Dendritic cell treated with granulocyte-macrophage colony-stimulating factor and Interleukin-4, amounts not matched to agents 40 ng/mL and 50 ng/mL, for 4 days (primary cell): ENCODE results near the gene VEGFD.
A peak's percentile ranks its signal among the peaks of the same experiment; 100 is the strongest.
"Not testable (repeated sequence)": the region's sequence is repeated elsewhere in the genome, so short reads cannot be mapped to it uniquely, and the experiment has no call there.

Source experiments
- H3K27ac Mint-ChIP-seq: one replicate; pipeline ENCODE4 v1.8.0; 2022; ENCODE audit warnings: mild to moderate bottlenecking, mixed read lengths
- H3K27me3 Mint-ChIP-seq: one replicate; pipeline ENCODE4 v1.8.0; 2022; ENCODE audit warnings: mild to moderate bottlenecking, mixed read lengths
- H3K36me3 Mint-ChIP-seq: one replicate; pipeline ENCODE4 v1.8.0; 2022; ENCODE audit warnings: low read depth, mixed read lengths
- H3K4me1 Mint-ChIP-seq: one replicate; pipeline ENCODE4 v1.8.0; 2022; ENCODE audit warnings: low read depth, mixed read lengths
- H3K4me3 Mint-ChIP-seq: one replicate; pipeline ENCODE4 v1.8.0; 2022; ENCODE audit warnings: mild to moderate bottlenecking, moderate library complexity, mixed read lengths
- H3K9me3 Mint-ChIP-seq: one replicate; pipeline ENCODE4 v1.8.0; 2022; ENCODE audit warnings: mixed read lengths
- intact Hi-C: fragments of 100-400 bp; cut with micrococcal nuclease; formaldehyde crosslinking; loops from one replicate; pipeline ENCODE4 v1.15.0; 2022

VEGFD gene

GRCh38 chrX:15314472-15314871, 69.7 kb downstream of the VEGFD start:
- Mint-ChIP-seq H3K9me3 (no peaks in the 10 kb centered on the region), H3K27ac (no peak overlapping the region), H3K27me3 (no peaks in the 10 kb centered on the region), H3K36me3 (peaks cover 6% of the 10 kb centered on the region), H3K4me1 (no peaks in the 10 kb centered on the region), H3K4me3 (no peak overlapping the region)
- intact Hi-C loops = no loop called here

GRCh38 chrX:15311119-15311518, 73.1 kb downstream of the VEGFD start:
- Mint-ChIP-seq H3K4me1 (no peaks in the 10 kb centered on the region), H3K36me3 (no peaks in the 10 kb centered on the region), H3K27ac (no peak overlapping the region), H3K9me3 (no peaks in the 10 kb centered on the region), H3K4me3 (no peak overlapping the region), H3K27me3 (no peaks in the 10 kb centered on the region)
- intact Hi-C loops = no loop called here

GRCh38 chrX:15310117-15310516, 74.1 kb downstream of the VEGFD start:
- intact Hi-C loops = no loop called here
- no peak overlapping the region for H3K4me3 Mint-ChIP-seq
- no peak overlapping the region for H3K27ac Mint-ChIP-seq
- H3K4me1 Mint-ChIP-seq = no peaks in the 10 kb centered on the region
- H3K9me3 Mint-ChIP-seq = no peaks in the 10 kb centered on the region
- no peaks in the 10 kb centered on the region for H3K36me3 Mint-ChIP-seq
- no peaks in the 10 kb centered on the region for H3K27me3 Mint-ChIP-seq

GRCh38 chrX:15305899-15306298, 78.3 kb downstream of the VEGFD start:
- intact Hi-C loops, H3K36me3 Mint-ChIP-seq, H3K27ac Mint-ChIP-seq, H3K9me3 Mint-ChIP-seq, H3K4me3 Mint-ChIP-seq, H3K27me3 Mint-ChIP-seq: not testable (repeated sequence)
- H3K4me1 Mint-ChIP-seq = peaks cover 13% of the 10 kb centered on the region

- Mint-ChIP-seq H3K4me1 (peaks cover 33% of the 10 kb centered on the region), H3K4me3 (no peak overlapping the region), H3K36me3 (no peaks in the 10 kb centered on the region), H3K9me3 (no peaks in the 10 kb centered on the region), H3K27ac (peak overlapping the region; percentile 62), H3K27me3 (no peaks in the 10 kb centered on the region)
- intact Hi-C loops = loop anchor here (2.0 kb wide), 2 partner anchors 47 to 167 kb away; no protein-coding TSS in a partner anchor
Measured at GRCh38 chrX:15301924-15302323, 82.3 kb downstream of the VEGFD start.

- Mint-ChIP-seq H3K27me3 (no peaks in the 10 kb centered on the region), H3K36me3 (no peaks in the 10 kb centered on the region), H3K9me3 (no peaks in the 10 kb centered on the region), H3K4me1 (peaks cover 33% of the 10 kb centered on the region), H3K4me3 (no peak overlapping the region), H3K27ac (no peak overlapping the region)
- intact Hi-C loops = loop anchor here (2.0 kb wide), 2 partner anchors 49 to 169 kb away; no protein-coding TSS in a partner anchor
Measured at GRCh38 chrX:15299941-15300851, 84.0 kb downstream of the VEGFD start.

GRCh38 chrX:15298780-15299179, 85.4 kb downstream of the VEGFD start:
- intact Hi-C loops = no loop called here
- Mint-ChIP-seq H3K4me3 (no peak overlapping the region), H3K9me3 (no peaks in the 10 kb centered on the region), H3K4me1 (peaks cover 33% of the 10 kb centered on the region), H3K27ac (peak overlapping the region; percentile 71), H3K27me3 (no peaks in the 10 kb centered on the region), H3K36me3 (no peaks in the 10 kb centered on the region)

- intact Hi-C loops = no loop called here
- H3K27me3 Mint-ChIP-seq = no peaks in the 10 kb centered on the region
Measured at GRCh38 chrX:15298201-15298600, 86.0 kb downstream of the VEGFD start.

More at GRCh38 chrX:15298201-15298600, 86.0 kb downstream of the VEGFD start:
- Mint-ChIP-seq H3K27ac (peak overlapping the region; percentile 71), H3K4me3 (no peak overlapping the region), H3K4me1 (peaks cover 33% of the 10 kb centered on the region), H3K36me3 (no peaks in the 10 kb centered on the region), H3K9me3 (no peaks in the 10 kb centered on the region)
